ENCODE results near the gene PIP5K1A. TPM values are rescaled to one million over a fixed set of nuclear protein-coding genes. Genes with fewer than 3 reads are reported as not detected.

The PIP5K1A gene
- total and polyA plus RNA-seq, 9 of the 15 experiments (the other 6 are each of a cell fraction or from before 2014, with no cell fraction given): 1.9 to 42.4 (median 18.8) TPM

GRCh38 chr1:151196292-151196800 lies 2.0 kb upstream of the PIP5K1A start (continued):
- TF ChIP-seq GTF2E2 (tag; IDR thresholded peaks at IDR 0.05) (no peak), RBM22 (IDR thresholded peaks at IDR 0.05; ENCODE audit: low read depth, low read length, poor library complexity, severe bottlenecking) (no peak), CCAR2 (IDR thresholded peaks at IDR 0.05; ENCODE audit: low read depth, low read length) (no peak), SNRNP70 (optimal IDR thresholded peaks at IDR 0.05; ENCODE audit: low read depth, low read length) (no peak), NR2F6 (CRISPR knock-in tag; IDR thresholded peaks at IDR 0.05) (no peak), ZNF696 (CRISPR knock-in tag; conservative IDR thresholded peaks at IDR 0.05) (no peak), THRA (IDR thresholded peaks at IDR 0.05) (no peak), ZBTB40 (IDR thresholded peaks at IDR 0.05) (0 out of 2 replicates have a peak, but pooled peaks have one; percentile 20), ZBTB40 (CRISPR knock-in tag; IDR thresholded peaks at IDR 0.05) (no peak), DACH1 (IDR thresholded peaks at IDR 0.05; ENCODE audit: partially characterized antibody) (no peak), ZNF384 (IDR thresholded peaks at IDR 0.05; ENCODE audit: low read depth, low read length) (peak; percentile 96), MBD1 (CRISPR knock-in tag; IDR thresholded peaks at IDR 0.05) (no peak), SMC3 (conservative IDR thresholded peaks at IDR 0.05; ENCODE audit: insufficient read depth, low read depth, low read length) (no peak), NEUROD1 (IDR thresholded peaks at IDR 0.05; ENCODE audit: borderline replicate concordance, low read depth, low read length, partially characterized antibody) (no peak), TFAP4 (CRISPR knock-in tag; IDR thresholded peaks at IDR 0.05; ENCODE audit: borderline replicate concordance) (no peak), POLR2B (IDR thresholded peaks at IDR 0.05; ENCODE audit: low read depth, partially characterized antibody) (no peak)

Measured in K562 (cell line).